T-helper 1 cell treated with Interleukin-12 subunit alpha and Interleukin-12 subunit beta and Interleukin-4 antibody, amounts not matched to agents 30 μg/mL and 1 μg/mL, for 36 hours (primary cell): ENCODE measurements around the gene E2F8.

ENCODE experiments used
- H3K27ac Mint-ChIP-seq: one replicate; pipeline ENCODE4 v1.8.0; 2021; ENCODE audit warnings: mild to moderate bottlenecking, mixed read lengths
- H3K27me3 Mint-ChIP-seq: one replicate; pipeline ENCODE4 v1.8.0; 2021; ENCODE audit warnings: low read depth, mixed read lengths
- H3K36me3 Mint-ChIP-seq: one replicate; pipeline ENCODE4 v1.8.0; 2021; ENCODE audit warnings: low read depth, mixed read lengths
- H3K4me1 Mint-ChIP-seq: one replicate; pipeline ENCODE4 v1.8.0; 2021; ENCODE audit warnings: low read depth, mixed read lengths
- H3K4me3 Mint-ChIP-seq: one replicate; pipeline ENCODE4 v1.8.0; 2021; ENCODE audit warnings: mild to moderate bottlenecking, moderate library complexity, mixed read lengths
- H3K9me3 Mint-ChIP-seq: one replicate; pipeline ENCODE4 v1.8.0; 2021; ENCODE audit warnings: mixed read lengths

Gene E2F8

DNA sequence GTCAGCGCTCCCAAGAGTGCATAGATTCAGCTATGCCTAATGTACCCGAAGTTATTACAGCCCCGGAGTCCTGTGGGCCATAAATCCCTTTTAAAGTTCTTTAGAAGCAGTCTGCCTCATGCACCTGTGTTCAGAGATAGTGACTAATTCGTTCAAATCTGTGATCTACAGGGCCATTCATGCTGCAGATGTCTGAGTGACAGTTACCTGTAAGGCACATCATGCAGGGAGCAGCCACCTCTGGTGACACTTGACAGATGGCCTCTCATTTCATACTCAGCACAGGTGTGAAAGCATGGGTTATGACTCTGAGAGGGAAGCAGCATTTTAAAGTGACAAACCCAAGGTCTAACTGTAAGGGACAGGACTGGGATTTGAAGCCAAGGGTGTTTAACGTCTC is 2.4 kb upstream of the E2F8 start:
- Mint-ChIP-seq H3K36me3 (peaks cover 12% of the 10 kb centered on the region), H3K4me1 (peaks cover 30% of the 10 kb centered on the region), H3K27ac (no peak overlapping the region), H3K27me3 (peaks cover 36% of the 10 kb centered on the region), H3K9me3 (peaks cover 4% of the 10 kb centered on the region), H3K4me3 (peak overlapping the region; percentile 21)

DNA sequence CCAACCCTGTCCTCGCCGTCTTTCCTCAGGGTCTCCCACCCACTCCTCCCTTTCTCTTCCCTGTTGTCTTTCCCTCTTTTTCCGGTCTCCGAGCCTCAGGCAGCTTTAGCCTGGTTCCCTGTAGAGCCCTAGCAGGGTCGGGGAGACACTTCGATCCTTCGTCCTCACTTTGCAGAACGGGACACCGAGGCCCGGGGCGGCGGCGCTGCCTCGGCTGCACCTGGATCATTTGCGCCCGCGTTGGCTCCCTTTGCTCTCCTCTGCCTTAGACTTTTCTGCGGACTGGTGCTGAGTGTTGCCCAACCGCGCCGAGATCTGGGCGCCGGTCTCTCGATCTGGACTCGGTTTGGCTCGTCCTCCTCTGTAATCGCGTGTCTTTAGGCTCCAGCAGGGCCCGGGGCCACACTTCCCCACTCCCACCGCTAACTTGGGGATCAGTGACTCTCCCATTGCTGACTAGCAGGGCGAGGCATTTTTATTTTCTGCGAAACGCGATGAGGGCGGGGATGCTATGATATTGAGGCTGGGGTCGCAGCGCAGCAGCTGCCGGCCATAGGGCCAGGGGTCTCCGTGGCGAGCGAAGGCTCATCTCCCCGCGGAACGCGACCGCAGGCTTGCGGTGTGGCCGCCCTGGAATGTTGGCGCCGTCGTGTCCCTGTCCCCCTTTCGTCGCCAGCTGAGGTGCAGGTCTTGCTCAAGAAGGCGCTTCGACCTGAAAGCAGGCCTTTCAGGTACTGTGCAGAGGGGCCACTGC is 1.6 kb upstream of the E2F8 start:
- Mint-ChIP-seq H3K9me3 (no peaks in the 10 kb centered on the region), H3K4me3 (peak overlapping the region; percentile 94), H3K36me3 (peaks cover 13% of the 10 kb centered on the region), H3K27me3 (peaks cover 31% of the 10 kb centered on the region), H3K4me1 (peaks cover 30% of the 10 kb centered on the region), H3K27ac (peak overlapping the region; percentile 83)

DNA sequence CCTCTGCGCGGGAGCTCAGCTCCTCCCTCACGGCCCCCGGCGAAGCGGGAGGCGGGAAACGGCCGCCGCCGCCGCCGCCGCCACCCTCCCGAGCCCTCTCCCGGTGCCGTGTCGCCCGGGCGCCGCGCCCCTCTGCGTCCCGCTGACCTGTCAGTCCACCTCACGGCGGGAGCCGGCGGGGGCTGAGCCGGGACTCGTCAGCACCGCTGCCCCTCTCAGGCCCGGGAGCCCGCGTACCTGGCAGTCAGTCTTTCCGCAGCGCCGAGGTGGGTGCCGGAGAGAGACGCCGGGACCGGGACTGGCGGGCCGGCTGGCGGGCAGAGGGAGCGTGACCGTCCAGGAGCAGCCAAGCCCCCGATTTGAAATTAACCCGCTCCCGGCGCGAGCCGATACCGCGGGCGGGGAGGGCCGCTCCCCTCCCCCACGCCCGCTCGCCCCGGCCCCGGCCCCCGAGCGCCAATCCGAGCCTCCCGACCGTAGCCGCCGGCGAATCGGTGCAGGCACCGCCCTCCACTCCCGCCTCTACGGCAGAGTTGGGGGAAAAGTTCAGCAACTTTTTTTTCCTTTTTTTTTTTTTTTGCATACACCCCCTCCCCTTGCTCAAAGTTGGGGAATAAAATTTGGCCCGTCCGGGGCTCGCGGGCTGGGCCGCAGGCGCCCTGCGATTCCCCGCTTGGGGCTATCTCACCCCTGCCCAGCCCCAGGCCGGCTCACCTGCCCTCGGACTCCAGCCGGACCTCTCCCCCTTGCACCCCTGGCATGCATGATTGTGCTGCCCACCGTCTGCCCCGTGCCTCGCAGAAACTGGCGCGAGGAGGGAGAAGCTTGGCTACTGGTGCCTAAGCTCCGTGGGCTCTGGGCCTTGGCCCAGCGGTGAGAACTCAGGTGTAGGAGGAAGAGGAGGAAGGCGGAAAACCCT is 774 bp upstream of the E2F8 start:
- Mint-ChIP-seq H3K27me3 (peaks cover 23% of the 10 kb centered on the region), H3K4me3 (peak overlapping the region; percentile 94), H3K9me3 (no peaks in the 10 kb centered on the region), H3K36me3 (peaks cover 15% of the 10 kb centered on the region), H3K27ac (peak overlapping the region; percentile 83), H3K4me1 (peaks cover 30% of the 10 kb centered on the region)

DNA sequence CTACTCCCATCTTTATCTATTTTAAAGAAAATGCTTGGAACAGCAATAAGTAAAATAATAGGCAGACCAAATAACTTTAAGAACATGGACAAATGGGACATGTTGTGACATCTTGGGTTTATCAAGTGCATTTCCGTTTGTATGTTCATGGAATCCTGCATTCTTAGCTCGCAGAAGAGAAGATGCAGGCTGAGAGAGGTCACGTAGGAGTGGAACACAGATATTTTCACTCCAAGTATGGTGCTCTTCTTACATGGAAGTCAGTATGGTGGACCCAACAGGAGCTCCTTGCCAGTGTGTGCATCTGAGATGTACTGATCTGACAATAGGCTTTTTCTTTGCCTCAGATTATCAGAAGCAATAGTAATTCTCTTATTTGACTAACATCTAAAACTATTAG is 1.7 kb downstream of the E2F8 start:
- Mint-ChIP-seq H3K36me3 (peaks cover 30% of the 10 kb centered on the region), H3K9me3 (no peaks in the 10 kb centered on the region), H3K27me3 (peaks cover 10% of the 10 kb centered on the region), H3K4me3 (peak overlapping the region; percentile 78), H3K27ac (peak overlapping the region; percentile 56), H3K4me1 (peaks cover 33% of the 10 kb centered on the region)

DNA sequence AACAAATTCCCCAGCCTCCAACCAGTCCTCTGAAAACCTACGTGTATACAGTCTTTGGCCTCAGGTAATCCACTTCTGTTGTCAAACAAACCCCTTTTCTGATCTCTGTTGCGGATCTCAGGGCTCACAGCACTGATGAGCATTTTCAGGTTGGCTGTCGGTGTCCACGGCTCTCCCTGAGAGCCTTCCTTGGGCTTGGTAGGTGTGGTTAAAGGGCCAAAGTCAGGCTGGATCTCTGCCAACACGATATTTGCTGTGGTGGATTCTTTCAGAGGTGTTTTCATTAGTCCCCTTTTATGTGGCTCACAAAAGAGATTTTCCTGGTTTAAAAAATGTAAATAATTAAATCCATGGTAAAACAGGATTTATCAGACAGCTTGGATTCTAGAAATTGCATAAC is 2.9 kb downstream of the E2F8 start:
- H3K4me1 Mint-ChIP-seq = peaks cover 24% of the 10 kb centered on the region
- no peak overlapping the region for H3K27ac Mint-ChIP-seq
- H3K27me3 Mint-ChIP-seq = peaks cover 6% of the 10 kb centered on the region
- H3K4me3 Mint-ChIP-seq = no peak overlapping the region
- no peaks in the 10 kb centered on the region for H3K9me3 Mint-ChIP-seq
- peaks cover 34% of the 10 kb centered on the region for H3K36me3 Mint-ChIP-seq

DNA sequence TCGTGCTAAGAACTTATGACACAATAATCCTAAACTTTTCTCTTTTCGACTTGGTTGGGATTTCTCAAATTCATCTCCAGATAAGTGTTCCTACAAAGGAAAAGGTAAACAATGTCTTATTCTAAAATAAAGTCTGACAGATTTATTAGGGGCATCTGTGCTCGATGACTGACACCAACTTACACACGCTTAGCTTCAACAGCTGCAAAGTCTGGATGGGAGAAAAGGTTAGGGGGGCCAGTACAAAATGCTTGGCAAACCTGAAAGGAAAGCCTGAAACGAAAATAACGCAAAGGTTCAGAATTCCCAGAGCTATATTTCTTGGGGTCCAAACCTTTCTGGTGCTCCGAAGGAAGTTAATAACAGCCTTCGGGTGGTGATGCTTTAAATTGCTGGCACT is 3.4 kb downstream of the E2F8 start:
- H3K27ac Mint-ChIP-seq = no peak overlapping the region
- H3K36me3 Mint-ChIP-seq = peaks cover 34% of the 10 kb centered on the region
- H3K27me3 Mint-ChIP-seq = peaks cover 5% of the 10 kb centered on the region
- peaks cover 21% of the 10 kb centered on the region for H3K4me1 Mint-ChIP-seq
- no peaks in the 10 kb centered on the region for H3K9me3 Mint-ChIP-seq
- H3K4me3 Mint-ChIP-seq = no peak overlapping the region

DNA sequence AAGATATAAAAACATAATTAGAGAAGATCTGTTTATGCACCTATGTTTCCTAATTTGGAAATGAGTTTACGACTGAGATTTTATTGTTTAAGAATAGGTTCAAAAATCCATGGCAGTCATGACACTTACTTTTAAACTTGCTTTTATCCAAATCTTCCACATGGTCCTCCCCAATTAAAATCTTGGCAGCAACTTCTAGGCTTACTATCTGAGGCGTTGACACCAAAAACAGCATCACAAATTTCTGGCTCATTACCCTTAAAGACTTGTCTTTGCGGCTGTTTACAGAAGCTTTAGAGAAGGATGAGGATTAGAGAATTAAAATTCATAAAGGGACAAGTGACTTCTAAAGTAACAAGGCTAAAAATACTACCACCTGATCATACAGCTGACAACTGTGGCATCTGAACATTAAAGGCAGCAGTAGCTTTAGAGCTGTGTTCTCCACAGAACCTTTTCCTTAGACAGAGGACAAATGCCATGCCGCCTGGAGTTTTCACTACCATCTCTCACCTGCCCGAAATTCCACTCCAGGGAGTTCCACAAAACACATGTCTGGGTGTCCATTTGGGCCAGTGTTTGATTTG is 6.4 kb downstream of the E2F8 start:
- Mint-ChIP-seq H3K27me3 (no peaks in the 10 kb centered on the region), H3K27ac (no peak overlapping the region), H3K4me1 (peaks cover 27% of the 10 kb centered on the region), H3K36me3 (peaks cover 54% of the 10 kb centered on the region), H3K9me3 (no peaks in the 10 kb centered on the region), H3K4me3 (no peak overlapping the region)

- Mint-ChIP-seq H3K27me3 (no peaks in the 10 kb centered on the region), H3K27ac (no peak overlapping the region), H3K4me1 (peaks cover 16% of the 10 kb centered on the region), H3K4me3 (no peak overlapping the region), H3K36me3 (peaks cover 51% of the 10 kb centered on the region), H3K9me3 (no peaks in the 10 kb centered on the region)
Measured at GRCh38 chr11:19232910-19233503, 7.7 kb downstream of the E2F8 start.

GRCh38 chr11:19229671-19230070 is 11.1 kb downstream of the E2F8 start:
- H3K27me3 Mint-ChIP-seq = no peaks in the 10 kb centered on the region
- H3K27ac Mint-ChIP-seq = peak overlapping the region; percentile 15
- peaks cover 13% of the 10 kb centered on the region for H3K4me1 Mint-ChIP-seq
- no peaks in the 10 kb centered on the region for H3K9me3 Mint-ChIP-seq
- H3K36me3 Mint-ChIP-seq = peaks cover 57% of the 10 kb centered on the region
- no peak overlapping the region for H3K4me3 Mint-ChIP-seq

GRCh38 chr11:19228968-19229367 is 11.8 kb downstream of the E2F8 start:
- H3K4me3 Mint-ChIP-seq = no peak overlapping the region
- H3K9me3 Mint-ChIP-seq = no peaks in the 10 kb centered on the region
- peaks cover 13% of the 10 kb centered on the region for H3K4me1 Mint-ChIP-seq
- peaks cover 56% of the 10 kb centered on the region for H3K36me3 Mint-ChIP-seq
- H3K27me3 Mint-ChIP-seq = no peaks in the 10 kb centered on the region
- no peak overlapping the region for H3K27ac Mint-ChIP-seq

- H3K4me3 Mint-ChIP-seq = no peak overlapping the region
- H3K36me3 Mint-ChIP-seq = peaks cover 54% of the 10 kb centered on the region
- no peaks in the 10 kb centered on the region for H3K27me3 Mint-ChIP-seq
- peaks cover 16% of the 10 kb centered on the region for H3K4me1 Mint-ChIP-seq
- no peak overlapping the region for H3K27ac Mint-ChIP-seq
- H3K9me3 Mint-ChIP-seq = peaks cover 6% of the 10 kb centered on the region
Measured at GRCh38 chr11:19226378-19227195, 14.2 kb downstream of the E2F8 start.

- H3K9me3 Mint-ChIP-seq = peaks cover 6% of the 10 kb centered on the region
- no peak overlapping the region for H3K4me3 Mint-ChIP-seq
- H3K4me1 Mint-ChIP-seq = peaks cover 14% of the 10 kb centered on the region
- no peaks in the 10 kb centered on the region for H3K27me3 Mint-ChIP-seq
- H3K36me3 Mint-ChIP-seq = peaks cover 48% of the 10 kb centered on the region
- no peak overlapping the region for H3K27ac Mint-ChIP-seq
Measured at GRCh38 chr11:19225581-19225980, 15.2 kb downstream of the E2F8 start.

GRCh38 chr11:19225123-19225522 is 15.6 kb downstream of the E2F8 start:
- no peak overlapping the region for H3K4me3 Mint-ChIP-seq
- H3K27ac Mint-ChIP-seq = no peak overlapping the region
- peaks cover 10% of the 10 kb centered on the region for H3K4me1 Mint-ChIP-seq
- H3K36me3 Mint-ChIP-seq = peaks cover 44% of the 10 kb centered on the region
- no peaks in the 10 kb centered on the region for H3K27me3 Mint-ChIP-seq
- H3K9me3 Mint-ChIP-seq = peaks cover 6% of the 10 kb centered on the region
